HG03064 (cell line): ENCODE results near the gene SH3RF3.

Experiments
- ATAC-seq: cut with Tn5 transposase; IDR thresholded peaks from one replicate; pipeline ENCODE4 v1.9.1; 2021; ENCODE audit warnings: low read depth; ENCODE audit not compliant: unreplicated experiment

SH3RF3 gene

DNA sequence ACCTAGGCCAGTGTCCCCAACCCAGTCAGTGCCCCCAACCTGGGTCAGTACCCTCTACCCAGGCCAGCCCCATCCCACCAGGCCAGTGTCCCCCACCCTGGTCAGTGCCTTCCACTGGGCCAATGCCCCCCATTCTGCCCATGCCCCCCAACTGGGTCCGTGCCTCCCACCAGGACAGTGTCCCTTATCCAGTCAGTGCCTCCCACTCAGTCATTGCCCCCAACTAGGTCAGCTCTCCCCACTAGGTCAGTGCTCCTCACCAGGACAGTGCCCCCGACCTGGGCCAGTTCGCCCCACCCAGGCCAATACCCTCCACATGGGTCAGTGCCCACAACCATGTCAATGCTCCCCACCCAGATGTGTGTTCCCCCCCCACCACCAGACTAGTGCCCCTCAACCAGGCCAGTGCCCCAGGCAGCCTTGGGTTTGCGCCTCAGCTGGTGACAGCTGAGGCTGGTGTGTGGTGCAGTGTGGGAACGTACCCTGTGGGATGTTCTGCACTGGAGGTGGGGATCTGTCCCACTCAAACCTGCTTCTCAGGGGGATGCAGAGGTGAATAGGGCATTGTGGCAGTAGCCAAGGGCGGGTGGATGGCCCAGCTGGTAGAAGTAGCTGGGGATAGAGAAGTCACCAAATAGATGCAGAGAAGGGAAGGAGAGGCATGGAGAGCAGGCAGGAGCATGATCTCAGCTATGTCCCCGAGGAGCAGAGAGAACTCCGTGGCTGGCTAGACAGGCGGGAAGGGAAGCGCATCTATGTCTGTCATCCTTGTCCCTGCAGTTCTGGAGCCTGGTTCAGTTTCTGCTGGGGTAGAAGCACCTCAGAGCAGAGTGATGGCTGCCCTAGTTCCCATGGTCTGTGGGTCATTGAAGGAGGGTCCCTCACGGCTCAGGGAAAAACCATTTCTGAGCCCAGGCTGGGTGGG, 168.8 kb downstream of the SH3RF3 start:
- no peak for ATAC-seq

DNA sequence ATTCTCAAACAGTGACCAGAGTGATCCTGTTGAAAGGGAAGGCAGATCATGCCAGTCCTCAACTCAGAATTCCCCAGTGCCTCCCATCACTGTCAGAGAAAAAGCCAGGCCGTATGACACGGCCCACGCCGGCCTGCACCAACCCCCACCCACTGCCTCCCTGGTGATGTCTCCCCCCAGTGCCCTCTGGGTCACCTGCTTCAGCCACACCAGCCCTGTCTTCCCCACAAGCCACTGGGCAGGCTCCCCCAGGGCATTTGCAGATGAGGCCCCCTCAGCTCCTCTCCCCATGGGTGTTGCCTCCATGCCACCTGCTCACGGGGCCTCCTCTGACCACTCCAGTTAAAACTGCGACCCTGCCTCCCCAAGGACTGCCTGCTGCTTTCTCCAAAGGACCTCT, 169.8 kb downstream of the SH3RF3 start:
- no peak for ATAC-seq

DNA sequence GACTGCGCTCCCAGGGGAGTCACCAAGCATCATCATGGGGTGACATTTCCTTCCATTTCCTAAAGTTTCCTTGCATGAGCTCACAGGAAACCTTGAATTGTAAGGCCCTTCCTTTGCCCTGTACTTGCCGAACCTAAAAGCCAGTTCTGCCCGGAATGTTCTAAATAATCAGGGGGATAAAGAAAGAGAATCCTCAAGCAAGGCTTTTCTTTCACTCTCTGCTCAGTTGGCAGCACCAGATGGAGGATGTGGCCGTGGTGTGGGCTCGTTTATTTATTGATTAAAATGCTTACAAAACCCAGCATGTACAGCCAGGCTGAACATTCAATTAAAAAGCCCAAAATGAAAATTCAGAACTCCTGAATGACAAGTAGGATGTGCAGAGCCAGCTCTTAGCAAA, 170.5 kb downstream of the SH3RF3 start:
- no peak for ATAC-seq

DNA sequence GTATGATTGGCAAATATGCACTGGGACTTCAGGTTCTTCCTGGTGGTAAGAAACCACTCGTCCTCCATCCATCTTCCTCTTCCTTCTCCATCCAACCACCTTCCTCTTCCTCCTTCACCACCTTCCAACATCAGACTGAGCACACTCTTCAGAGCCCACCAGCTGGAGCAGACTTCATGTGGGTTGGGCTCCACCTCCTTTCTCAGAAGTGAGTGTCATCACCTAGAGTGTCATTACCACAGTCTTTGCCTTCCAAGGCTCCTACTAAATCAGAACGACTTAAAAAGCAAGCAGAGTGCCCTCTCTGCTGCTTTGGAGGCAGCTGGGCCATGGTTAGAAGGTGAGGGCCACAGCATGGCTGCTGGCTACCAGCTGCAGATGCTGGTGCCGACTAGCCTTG, 171.6 kb downstream of the SH3RF3 start:
- ATAC-seq, result no peak

DNA sequence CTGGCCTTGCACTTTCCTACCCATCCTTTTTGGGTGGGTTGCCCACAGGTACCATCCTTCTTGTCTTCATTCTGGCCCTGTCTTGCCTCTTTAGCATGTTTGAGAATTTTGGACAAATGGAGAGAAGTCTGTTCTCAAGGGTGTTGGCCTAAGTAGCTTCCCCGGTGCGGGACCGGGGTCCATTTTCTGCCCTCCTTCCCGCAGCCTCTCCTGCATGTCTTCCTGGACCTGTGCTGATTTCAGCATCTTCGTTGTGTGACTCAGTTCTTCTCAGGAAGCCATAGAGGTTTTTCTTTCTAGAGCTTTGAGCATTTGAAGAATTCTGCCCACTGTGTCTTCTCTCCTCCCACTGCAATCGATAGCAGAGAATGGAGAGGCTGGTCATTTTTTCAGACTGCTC, 172.7 kb downstream of the SH3RF3 start:
- ATAC-seq, result no peak

DNA sequence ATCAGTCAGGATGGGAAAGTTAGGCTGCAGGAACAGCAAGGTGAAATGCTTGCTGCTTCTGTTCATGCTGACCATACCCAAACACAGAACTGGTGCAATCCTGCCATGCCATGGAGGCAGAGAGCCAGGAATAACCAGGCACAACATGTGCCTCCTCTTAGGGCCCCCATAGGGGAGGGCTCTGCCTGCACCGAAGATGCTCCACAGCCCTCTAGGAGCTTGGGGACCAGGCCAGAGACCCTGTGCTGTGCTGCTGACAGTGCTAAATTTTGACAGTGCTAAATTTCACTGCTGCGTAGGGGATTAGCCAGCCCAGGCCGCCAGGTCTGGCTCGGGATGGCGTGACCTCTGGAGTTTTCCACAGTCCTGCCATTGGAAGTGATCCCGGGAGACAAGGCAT, 173.3 kb downstream of the SH3RF3 start:
- no peak for ATAC-seq

DNA sequence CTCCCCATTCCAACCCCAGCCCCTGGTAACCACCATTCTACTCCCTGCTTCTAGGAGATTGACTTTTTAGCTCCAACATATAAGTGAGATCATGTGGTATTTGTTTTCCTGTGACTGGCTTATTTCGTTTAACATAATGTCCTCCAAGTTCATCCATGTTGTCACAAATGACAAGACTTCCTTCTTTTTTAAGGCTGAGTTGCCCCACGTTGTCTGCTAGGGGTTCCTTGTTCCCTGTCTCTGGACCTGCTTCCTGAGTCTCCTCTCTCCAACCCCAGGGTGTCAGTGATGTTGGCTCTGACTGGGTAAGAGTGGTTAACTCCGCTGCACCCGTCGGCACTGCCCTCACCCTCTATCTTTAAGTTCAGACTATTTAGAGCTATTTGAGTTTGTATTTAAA, 175.2 kb downstream of the SH3RF3 start:
- no peak for ATAC-seq

DNA sequence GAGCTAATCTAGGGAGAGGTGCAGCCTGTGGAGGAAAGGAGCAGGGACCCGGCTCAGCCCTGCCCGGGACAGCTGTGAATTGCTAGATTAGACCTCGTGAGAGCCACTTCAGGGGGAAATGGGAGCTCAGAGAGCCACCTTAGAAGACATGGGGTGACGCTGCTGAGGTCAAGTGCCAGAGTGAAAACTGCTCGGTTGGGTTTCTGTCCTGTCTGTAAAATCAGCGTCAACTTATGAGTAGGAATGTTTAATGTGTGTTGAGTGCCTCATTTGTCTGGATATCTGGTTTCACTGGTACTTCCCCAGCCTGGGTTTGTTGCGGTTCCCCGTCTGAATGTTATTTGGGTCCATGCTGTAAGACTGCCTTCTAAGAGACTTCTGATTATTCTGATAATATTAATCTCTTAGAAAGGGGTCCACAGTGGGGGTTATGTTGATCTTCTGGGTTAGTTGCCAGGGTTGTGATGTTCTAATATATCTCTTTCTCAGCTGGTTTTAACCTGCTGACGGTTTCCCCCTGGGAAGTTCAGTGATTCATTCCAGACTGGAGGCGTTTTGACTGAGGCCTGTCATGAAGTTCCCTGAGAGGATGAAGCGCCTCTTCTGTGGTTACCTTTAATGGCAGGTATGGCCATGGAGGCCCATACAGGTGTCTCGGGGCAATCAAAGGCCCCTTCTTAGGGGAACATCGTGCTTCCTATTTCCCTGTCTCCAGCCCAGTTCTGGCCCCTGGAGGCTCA, 175.9 kb downstream of the SH3RF3 start:
- ATAC-seq, result no peak

DNA sequence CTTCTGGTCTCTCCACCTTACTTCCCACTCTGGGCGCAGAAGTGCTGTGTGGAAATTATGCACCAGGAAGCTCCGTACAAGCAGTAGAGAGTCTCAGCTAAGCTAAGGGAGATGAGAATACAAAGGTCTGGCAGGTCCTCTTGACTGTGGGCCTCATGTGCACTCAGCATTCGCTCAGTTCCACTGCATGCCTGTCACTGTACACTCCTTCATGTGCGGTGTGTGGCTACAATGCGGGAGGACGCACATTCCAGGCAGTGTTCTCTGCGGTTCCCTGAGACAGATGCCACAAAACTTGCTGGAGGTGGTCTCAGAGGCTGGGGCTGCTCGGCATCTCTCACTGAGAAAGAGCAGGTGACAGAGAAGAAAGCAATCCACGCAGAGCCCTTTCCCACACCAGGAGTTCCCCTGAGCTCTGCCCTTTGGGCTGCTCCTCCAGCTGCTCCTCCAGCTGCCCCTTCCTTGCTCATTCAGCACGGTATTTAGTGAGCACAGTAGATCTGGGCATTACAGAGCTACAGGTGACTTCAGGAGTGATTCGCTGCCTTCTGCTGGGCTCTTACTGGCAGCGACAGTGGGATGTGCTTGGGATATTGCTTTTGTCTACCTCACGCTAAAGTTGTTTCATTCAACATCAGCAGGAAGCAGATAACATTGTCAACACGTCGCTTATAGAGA, 176.6 kb downstream of the SH3RF3 start:
- ATAC-seq, result no peak

DNA sequence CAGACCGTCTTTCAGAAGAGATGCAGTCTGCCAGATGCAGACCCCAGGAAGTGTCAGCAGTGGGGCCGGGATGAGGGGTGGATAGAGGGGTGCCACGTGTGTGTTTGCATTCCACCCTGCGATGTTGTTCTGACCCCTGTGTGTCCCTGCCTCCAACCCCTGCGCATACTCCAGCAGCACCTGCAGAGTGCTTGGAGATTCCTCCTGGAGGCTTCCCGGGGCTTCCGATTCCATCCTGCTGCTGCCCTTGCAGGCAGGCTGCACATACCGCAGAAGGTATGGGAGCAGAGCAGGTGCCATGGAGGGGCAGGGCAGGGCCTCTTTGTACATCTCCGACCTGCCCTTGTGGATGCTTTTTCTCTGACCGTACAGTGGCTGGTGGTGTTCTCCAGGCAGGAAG, 177.2 kb downstream of the SH3RF3 start:
- no peak for ATAC-seq

DNA sequence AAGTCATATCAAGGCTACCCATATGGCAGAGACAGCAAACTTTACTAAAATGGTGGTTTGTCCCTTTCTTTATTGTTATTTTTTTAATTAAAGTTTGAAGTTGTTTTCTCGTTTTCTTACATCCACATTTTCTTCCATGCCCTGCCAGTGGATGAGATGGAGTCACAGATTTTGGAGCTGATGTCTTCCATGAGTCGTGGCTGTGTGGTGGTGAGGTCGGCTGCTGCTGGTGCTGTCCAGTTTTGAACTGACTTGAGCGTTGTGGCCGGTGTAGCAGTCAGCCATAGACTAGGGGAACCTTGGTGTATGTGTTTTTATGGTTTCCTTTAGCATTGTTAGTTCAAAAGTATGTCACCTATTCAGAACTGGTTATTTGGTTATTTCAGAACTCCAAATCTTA, 182.8 kb downstream of the SH3RF3 start:
- ATAC-seq, result no peak

DNA sequence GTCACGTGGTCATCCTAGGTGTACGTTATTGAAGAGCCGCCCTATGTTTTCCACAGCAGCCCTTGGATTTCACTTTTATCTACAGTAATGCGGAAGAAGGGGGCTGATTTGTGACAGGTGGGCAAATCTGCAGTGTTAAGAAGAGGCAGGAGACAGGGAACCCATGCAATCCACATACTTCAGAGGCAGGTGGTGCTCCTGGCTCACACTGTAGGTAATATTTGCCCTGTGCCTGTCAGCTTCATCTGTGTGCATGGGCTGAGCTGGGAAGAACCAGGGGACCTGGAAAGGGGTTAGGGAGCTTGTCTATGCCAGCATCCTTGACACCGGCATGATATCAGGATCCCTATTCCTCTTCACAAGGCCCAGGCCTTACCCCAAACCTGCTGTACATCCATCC, 183.9 kb downstream of the SH3RF3 start:
- no peak for ATAC-seq

DNA sequence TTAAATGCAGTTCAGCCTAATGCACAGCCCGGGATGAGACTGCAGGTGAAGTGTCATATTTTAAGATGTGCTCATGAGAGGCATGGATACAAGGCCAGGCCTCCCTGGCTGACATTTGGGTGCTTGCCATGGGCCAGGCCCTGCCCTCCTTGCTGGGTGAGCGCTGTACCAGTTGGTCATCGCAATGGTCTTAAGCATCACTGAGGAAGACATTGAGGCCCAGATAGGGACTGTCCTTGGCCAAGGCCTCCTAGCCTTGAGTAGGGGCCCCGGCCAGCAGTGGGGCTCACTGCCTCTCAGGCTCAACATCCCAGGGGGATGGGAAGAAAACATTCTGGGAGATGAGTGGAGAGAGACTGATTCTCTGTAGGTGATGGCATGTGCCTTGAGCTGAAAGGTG, 184.3 kb downstream of the SH3RF3 start:
- no peak for ATAC-seq

DNA sequence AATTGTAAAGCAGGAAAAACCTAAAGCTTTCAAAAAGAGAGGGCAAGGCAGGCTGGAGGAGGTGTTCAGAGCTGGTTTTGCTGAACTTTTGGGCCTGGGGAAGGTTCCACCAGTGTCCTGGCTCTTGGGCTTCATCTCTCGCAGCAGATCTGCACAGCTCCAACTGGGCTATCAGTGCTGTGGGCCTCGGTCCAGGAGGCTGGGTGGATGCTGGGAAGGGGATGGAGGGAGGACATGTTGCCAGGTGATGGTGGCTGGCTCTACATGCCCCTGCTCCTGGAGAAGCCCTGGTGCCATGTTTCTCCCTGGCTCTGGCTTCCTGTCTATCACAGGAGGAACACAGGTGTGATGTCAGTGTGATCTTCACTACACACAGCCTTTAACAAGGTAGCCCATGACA, 187.1 kb downstream of the SH3RF3 start:
- no peak for ATAC-seq

DNA sequence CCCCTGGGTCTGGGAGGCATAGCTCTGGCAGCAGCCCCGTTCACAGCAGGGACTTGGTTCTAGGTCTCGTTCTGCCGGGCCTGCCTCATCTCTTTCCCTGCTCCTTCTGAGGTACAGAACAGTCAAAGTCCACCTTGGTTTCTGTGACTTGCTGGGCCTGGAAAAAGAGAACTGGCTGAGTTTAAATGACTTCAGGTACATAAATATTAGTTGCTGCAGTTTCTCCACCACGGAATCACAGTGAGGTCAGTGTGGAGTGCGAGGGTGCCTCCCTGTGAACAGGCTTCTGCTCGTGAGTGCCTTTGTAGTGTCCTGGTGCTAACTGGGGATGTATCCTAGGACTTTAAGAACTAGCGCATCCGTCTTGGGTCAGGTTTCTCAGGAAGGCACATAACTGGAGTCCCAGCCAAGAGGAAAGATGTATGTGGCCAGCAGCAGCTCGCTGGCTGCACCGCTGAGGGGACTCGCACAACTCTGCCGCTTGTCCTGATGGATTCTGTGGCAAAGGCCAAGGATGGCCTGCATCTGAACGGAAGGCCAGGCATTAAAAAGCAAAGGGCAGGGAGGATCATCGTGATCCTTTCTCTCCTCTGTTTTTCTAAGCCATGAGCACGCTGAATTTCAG, 188.6 kb downstream of the SH3RF3 start:
- no peak for ATAC-seq

DNA sequence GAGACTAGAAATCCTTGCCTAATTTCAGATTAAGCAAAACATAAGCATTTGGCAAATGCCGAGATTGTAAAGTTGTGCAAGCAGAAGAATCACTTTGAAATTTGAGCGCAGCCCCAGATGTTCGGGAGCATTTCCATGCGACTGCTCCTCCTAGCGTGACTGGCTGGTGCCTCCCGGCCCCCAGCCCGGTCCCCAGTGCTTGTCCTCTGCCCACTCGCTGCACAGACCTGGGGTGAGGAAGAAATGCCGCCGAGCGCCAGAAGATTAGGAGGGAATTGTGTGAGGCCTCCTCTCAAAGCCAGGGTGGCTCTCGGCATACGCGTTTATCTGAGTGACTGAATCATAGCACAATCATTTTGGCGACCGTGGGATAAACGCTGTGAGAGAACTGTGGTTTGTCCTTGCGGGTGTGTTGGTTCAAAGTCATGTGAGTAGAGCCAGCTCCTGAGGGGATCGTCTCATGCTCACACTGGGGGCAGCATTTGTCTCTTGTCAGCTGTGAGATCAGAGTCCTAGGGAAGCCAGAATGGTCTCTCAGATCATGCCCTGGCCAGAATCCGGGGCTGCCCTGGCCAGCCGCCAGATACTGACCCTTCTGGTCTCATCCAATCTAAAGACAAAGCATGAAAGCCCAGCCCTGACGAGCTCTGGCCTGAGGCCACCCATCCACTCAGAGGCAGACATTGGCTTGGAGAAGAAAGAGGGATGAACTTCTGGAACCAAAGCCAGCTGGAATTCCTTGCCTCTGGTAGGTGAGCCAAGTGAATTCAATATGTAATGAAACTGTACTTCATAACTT, 189.3 kb downstream of the SH3RF3 start:
- no peak for ATAC-seq

DNA sequence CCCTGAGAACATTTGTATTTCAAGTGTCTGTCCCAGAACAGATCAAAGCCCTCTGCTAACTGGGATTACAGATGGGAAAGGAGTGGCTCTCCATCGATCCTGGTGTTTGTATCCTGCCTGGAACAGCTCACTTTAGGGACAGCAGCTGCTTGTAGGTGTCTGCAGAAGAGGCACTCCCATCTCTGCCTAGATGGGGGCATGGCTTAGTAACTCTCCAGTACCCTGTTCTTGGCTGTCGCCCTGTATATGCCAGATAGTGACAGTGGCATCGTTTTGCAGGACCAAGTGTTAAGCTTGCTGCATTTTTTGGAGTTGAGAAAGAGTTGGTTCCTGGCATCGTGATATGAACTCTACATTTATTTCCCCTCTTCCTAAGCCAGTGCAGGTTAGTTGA, 189.9 kb downstream of the SH3RF3 start:
- ATAC-seq, result no peak

DNA sequence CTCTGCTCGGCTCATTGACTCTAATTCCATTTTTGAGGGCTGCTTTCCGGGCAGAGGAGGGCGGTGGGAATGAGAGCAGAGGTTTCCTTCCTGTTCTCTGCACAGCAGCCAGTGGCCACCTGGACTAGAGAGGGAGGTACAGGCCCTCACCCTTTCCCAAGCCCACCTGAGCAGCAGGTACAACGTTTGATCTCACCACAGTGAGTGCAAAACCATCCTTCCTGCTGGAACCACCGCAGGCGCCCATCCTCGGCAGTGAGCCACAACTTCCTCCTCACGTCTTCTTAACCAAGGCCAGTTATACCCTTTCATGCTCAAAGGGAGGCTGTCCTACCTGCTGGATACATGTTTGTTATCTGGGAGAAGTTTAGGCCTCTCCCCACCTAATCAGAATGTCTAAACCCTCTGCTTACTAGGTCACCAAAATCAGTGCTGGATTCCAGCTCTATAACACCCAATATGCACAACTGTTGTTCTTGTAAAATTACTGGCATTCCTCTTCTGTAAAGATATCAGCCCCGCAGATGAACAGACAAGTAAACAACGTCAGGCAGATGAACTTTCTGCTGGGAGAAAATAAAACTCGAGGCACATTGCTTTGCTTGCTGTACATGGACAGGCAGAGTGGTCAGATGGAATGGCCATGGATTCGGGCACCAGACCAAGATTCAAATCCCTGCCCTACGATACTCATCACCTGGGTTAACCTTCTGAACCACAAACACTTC, 191.4 kb downstream of the SH3RF3 start:
- ATAC-seq, result no peak

DNA sequence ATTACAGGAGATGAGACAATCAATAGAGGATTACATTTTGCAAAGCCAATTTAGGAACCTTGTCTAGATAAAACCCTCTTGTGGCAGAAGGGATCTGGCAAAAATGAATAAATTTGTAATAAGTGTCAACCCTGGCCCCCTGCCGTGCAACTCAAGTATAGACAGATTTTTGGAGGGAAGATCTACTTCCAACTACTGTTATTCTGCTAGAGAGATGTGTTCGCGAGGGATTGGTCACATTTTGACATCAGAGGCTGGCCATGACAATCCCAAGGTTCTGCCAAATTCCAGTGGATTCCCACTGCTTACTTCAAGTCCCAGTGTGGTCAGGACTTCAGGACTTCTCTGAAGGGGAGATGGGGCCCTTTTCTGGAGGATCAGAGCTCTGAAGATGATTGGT, 192.6 kb downstream of the SH3RF3 start:
- ATAC-seq, result no peak

DNA sequence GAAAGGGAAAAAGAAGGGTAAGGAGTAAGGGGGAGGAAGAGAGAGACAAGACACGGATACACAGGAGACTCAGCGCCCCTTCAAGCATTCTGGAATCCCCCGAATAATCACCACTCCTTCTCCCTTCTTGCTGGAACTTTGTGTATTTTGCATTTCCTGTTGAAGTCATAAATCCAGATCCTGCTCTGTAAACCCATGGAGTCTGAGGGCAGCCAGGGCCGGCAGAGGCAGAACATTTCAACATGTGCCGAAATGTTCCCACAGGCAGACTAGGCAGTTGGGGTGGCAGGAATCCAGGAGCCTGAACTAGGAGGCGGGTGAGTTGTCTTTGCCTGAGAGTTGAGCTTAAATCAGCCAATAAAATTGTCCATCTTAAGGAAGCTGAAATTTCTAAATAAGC, 193.1 kb downstream of the SH3RF3 start:
- no peak for ATAC-seq
